Uterus (tissue), 4 donors: ENCODE data around the gene TPM1. TPM values are rescaled to one million over a fixed set of nuclear protein-coding genes. Genes with fewer than 3 reads are reported as not detected.
A peak's percentile ranks its signal among the peaks of the same experiment; 100 is the strongest.

Experiments used
- DNase-seq, 2 donors: peaks; one replicate each; pipeline ENCODE4 v3.0.0-alpha.2; 2019 to 2020
- H3K27ac ChIP-seq, 2 donors: fragments of 200-600 bp; sonication (generic); 1 replicate in 1 of 2; 2 replicates in 1 of 2; pipeline ENCODE4 v1.5.1; 2016 to 2018
- H3K27me3 ChIP-seq, 2 donors: fragments of 200-600 bp; sonication (generic); one replicate each; pipeline ENCODE4 v1.5.1; 2018 to 2019; ENCODE audit warnings: control low read depth in 1 of 2
- H3K36me3 ChIP-seq, 2 donors: fragments of 200-600 bp; sonication (generic); one replicate each; pipeline ENCODE4 v1.5.1; 2019; ENCODE audit warnings: control low read depth in 1 of 2
- H3K4me1 ChIP-seq, 2 donors: fragments of 200-600 bp; sonication (generic); one replicate each; pipeline ENCODE4 v1.5.1; 2018 to 2019; ENCODE audit warnings: control low read depth in 1 of 2
- H3K4me3 ChIP-seq, 2 donors: fragments of 200-600 bp; sonication (generic); 1 replicate in 1 of 2; 2 replicates in 1 of 2; pipeline ENCODE4 v1.5.1; 2018 to 2019; ENCODE audit warnings: mild to moderate bottlenecking in 1 of 2
- H3K9me3 ChIP-seq, 2 donors: fragments of 200-600 bp; sonication (generic); one replicate each; pipeline ENCODE4 v1.5.1; 2019; ENCODE audit warnings: control low read depth in 1 of 2
- POLR2A ChIP-seq, 2 donors: fragments of 450-650 bp; IDR thresholded peaks; one replicate each; pipeline ENCODE4 v1.6.1; 2016; ENCODE audit warnings: antibody characterized with exemption in 2 of 2, mild to moderate bottlenecking in 1 of 2, moderate library complexity in 1 of 2
- intact Hi-C: fragments of 100-400 bp; cut with DNase I; formaldehyde crosslinking; loops from one replicate; pipeline ENCODE4 v1.15.1; 2023; ENCODE audit warnings: low total_unique reads
- total RNA-seq, 4 donors: library from RNA; depleted of rRNA in 3 of 4; stranded (reverse); fragments of >200 nt in 3 of 4; gene quantifications; one replicate each; pipeline versions ENCODE4 v1.1.0 to v1.2.4, GENCODE V29; 2014 to 2023
- TF ChIP-seq, protein P1 (sequence below), 4 experiments: fragments of 200-600 bp in 2 of 4; fragments of 450-650 bp in 2 of 4; sonication (generic) in 2 of 4; IDR thresholded peaks; one replicate each; pipeline ENCODE4 v1.5.1; 2016 to 2019; ENCODE audit warnings: antibody characterized with exemption in 4 of 4, mild to moderate bottlenecking in 2 of 4, moderate library complexity in 1 of 4
- donor health status: DM: yes; HTN: yes; CAD: no.

Gene TPM1
- total RNA-seq, 4 donors from 2014 or later, result 622 to 1,998 (median 1,003) TPM

DNA sequence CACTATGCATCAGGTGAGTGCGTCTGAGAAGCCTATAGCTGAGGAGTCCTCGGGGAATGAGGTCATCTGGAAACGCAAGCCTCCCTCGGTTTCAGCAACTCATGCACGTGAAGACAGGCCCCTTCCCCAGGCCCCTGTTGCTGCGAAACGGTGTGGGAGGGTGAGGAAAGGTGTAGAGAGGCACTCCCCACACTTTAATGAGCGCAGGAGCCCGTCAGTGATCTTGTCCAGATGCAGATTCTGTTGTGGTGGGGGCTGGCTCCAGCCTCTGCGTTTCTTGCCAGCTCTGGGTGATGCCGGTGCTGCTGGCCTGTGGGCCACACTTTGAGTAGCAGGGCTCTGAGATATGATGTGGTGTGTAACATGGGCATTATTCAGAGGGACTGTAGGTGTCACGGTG lies 40.5 kb downstream of the TPM1 start:
- TF ChIP-seq, protein P1, sequence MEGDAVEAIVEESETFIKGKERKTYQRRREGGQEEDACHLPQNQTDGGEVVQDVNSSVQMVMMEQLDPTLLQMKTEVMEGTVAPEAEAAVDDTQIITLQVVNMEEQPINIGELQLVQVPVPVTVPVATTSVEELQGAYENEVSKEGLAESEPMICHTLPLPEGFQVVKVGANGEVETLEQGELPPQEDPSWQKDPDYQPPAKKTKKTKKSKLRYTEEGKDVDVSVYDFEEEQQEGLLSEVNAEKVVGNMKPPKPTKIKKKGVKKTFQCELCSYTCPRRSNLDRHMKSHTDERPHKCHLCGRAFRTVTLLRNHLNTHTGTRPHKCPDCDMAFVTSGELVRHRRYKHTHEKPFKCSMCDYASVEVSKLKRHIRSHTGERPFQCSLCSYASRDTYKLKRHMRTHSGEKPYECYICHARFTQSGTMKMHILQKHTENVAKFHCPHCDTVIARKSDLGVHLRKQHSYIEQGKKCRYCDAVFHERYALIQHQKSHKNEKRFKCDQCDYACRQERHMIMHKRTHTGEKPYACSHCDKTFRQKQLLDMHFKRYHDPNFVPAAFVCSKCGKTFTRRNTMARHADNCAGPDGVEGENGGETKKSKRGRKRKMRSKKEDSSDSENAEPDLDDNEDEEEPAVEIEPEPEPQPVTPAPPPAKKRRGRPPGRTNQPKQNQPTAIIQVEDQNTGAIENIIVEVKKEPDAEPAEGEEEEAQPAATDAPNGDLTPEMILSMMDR (IDR thresholded peaks at IDR 0.05), result no peak
- no peak for TF ChIP-seq POLR2A (IDR thresholded peaks at IDR 0.05)
- Histone ChIP-seq H3K4me1 (peaks cover 0 to 5% of the 10 kb centered on the region in 2 donors), H3K27ac (peak overlapping the region; percentile 67 to 74), H3K4me3 (no peak overlapping the region), H3K36me3 (no peaks in the 10 kb centered on the region), H3K9me3 (no peaks in the 10 kb centered on the region), H3K27me3 (no peaks in the 10 kb centered on the region)
- DNase-seq, result peak; percentile 77 to 92
- intact Hi-C loops, result no loop called here

DNA sequence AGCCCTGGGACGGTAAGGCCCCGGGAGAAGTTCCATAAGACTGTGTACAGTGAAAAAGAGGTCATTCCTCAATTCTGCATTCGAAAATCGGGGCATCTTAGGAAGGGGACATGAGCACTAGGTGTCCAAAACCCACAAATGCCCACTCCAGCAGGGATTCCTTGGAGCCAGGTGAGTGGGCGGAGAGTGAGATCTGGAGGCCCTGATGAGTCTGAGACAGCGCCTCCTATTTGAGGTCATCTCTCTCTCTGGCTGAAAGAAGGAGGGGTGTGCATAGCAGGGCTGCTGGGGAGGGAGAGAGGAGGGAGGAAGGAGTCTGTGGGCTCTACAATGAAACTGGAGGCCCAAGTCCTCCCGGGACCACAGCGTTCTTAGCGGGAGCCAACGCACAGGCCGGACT lies 41.0 kb downstream of the TPM1 start:
- intact Hi-C loops, result no loop called here

DNA sequence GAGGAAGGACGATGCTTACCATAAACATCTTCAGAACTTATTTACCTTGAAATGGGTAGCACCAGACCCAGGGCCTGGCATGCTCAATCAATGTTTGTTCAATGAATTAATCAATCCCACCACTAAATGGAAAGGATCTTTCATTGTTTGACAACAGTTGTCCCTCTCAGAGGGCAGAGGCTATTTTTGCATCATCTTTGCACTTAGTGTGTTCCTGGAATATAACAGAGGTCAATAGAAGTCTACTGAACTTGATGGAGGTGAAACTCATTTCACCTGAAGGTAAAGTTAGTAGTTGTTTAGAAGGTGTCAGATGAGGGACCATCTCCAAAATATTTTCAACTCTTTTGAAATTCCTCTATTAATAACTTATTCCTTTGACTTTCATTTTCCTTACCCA lies 42.3 kb downstream of the TPM1 start:
- no peak for DNase-seq
- Histone ChIP-seq H3K4me1 (peaks cover 0 to 5% of the 10 kb centered on the region in 2 donors), H3K36me3 (no peaks in the 10 kb centered on the region), H3K9me3 (no peaks in the 10 kb centered on the region), H3K4me3 (no peak overlapping the region), H3K27me3 (no peaks in the 10 kb centered on the region), H3K27ac (no peak overlapping the region)
- intact Hi-C loops, result no loop called here
- TF ChIP-seq, protein P1 (IDR thresholded peaks at IDR 0.05), result no peak
- TF ChIP-seq POLR2A (IDR thresholded peaks at IDR 0.05), result no peak

More for the DNA sequence above, 41.0 kb downstream of the TPM1 start:
- H3K4me1 ChIP-seq, result peaks cover 0 to 5% of the 10 kb centered on the region in 2 donors
- no peak overlapping the region for H3K4me3 ChIP-seq
- DNase-seq, result no peak
- H3K27ac ChIP-seq, result peak overlapping the region; percentile 39 to 74
- H3K27me3 ChIP-seq, result no peaks in the 10 kb centered on the region
- TF ChIP-seq, protein P1 (IDR thresholded peaks at IDR 0.05), result no peak
- TF ChIP-seq POLR2A (IDR thresholded peaks at IDR 0.05), result no peak
- H3K9me3 ChIP-seq, result no peaks in the 10 kb centered on the region
- H3K36me3 ChIP-seq, result no peaks in the 10 kb centered on the region

DNA sequence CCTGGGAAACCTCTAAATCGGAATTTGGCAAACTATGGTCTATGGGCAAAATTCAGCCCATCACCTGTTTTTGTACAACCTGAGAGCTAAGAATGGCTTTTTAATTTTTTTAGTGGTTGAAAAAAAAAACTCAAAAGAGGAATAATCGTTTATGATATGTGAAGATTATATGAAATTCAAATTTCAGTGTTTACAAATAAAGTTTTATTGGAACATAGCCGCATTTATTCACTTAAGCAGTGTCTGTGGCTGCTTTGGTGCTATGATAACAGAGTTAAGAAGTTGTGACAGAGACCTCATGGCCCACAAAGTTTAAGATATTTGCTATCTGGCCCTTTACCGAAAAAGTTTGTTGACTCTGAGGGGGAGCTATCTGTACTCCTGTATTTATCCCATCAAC lies 42.7 kb downstream of the TPM1 start:
- Histone ChIP-seq H3K9me3 (no peaks in the 10 kb centered on the region), H3K4me1 (peaks cover 0 to 5% of the 10 kb centered on the region in 2 donors), H3K27ac (peak overlapping the region in 1 of 2 donors; percentile 10), H3K27me3 (no peaks in the 10 kb centered on the region), H3K4me3 (no peak overlapping the region), H3K36me3 (no peaks in the 10 kb centered on the region)
- intact Hi-C loops, result no loop called here
- DNase-seq, result no peak
- TF ChIP-seq, protein P1 (IDR thresholded peaks at IDR 0.05), result no peak
- no peak for TF ChIP-seq POLR2A (IDR thresholded peaks at IDR 0.05)

DNA sequence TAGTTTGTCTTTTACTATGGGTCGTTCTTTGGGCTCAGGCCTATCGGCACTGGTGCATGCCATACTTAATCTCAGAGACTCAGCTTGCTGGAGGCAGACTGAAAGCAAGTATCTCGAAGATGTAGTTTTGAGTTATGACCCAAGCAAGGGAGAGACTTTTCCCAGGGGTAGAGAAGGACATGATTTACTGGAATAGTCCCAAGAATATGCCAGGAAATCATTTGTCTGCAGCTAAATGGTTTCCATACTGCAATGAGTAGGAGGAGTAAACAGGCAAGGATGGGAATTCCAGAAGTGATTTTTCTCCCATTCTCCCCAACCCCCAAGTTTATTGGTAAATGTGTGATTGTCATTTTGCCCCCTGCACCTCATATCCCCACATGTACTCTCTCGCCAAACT lies 43.7 kb downstream of the TPM1 start:
- Histone ChIP-seq H3K9me3 (no peaks in the 10 kb centered on the region), H3K27ac (peak overlapping the region; percentile 10 to 60), H3K36me3 (no peaks in the 10 kb centered on the region), H3K4me3 (no peak overlapping the region), H3K4me1 (peaks cover 0 to 5% of the 10 kb centered on the region in 2 donors), H3K27me3 (no peaks in the 10 kb centered on the region)
- TF ChIP-seq, protein P1 (IDR thresholded peaks at IDR 0.05), result no peak
- DNase-seq, result no peak
- intact Hi-C loops, result no loop called here
